ENCODE results near the gene SPATA16. TPM values are rescaled to one million over a fixed set of nuclear protein-coding genes. Genes with fewer than 3 reads are reported as not detected.

Gene SPATA16
- total and polyA plus RNA-seq, 2 of the 13 experiments (the other 11 are each of a cell fraction or from before 2014, with no cell fraction given): not detected

DNA sequence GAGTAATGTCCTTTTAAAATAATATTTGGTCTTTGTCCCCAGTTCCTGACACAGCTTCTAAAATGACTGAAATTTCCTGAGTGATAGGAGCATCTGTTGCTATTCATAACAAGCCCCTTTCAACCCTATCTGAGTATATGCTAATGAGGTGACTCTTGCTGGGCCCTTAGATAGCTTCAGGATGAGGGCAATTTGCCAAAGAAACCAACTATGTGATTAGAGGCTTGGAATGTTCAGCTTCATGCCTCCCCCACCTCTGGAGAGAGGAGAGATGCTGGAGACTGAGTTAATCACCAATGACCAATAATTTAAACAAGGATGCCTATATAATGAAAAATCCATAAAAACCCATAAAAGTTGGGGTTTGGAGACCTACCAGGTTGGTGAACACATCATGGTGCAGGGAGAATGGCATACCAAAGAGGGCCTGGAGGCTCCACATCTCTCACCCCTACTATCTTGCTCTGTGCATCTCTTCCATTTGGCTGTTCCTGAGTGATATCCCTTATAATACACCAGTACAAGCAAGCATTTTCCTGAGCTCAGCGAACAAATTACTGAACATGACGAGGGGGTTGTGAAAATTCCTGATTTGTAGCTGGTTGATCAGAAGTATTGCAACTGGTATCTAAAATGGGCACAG is 201.3 kb downstream of the SPATA16 start:
- ATAC-seq (no peak), FAIRE-seq (no peak), DNase-seq (ENCODE audit: low spot score) (no peak)
- POLR2A ChIA-PET: no interaction called here
- TF ChIP-seq, protein P1, sequence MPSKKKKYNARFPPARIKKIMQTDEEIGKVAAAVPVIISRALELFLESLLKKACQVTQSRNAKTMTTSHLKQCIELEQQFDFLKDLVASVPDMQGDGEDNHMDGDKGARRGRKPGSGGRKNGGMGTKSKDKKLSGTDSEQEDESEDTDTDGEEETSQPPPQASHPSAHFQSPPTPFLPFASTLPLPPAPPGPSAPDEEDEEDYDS (CRISPR knock-in tag; IDR thresholded peaks at IDR 0.05): no peak
- TF ChIP-seq, protein P2, sequence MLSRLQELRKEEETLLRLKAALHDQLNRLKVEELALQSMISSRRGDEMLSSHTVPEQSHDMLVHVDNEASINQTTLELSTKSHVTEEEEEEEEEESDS (CRISPR knock-in tag; IDR thresholded peaks at IDR 0.05; ENCODE audit: borderline replicate concordance): no peak
- TF ChIP-seq ZSCAN25 (CRISPR knock-in tag; IDR thresholded peaks at IDR 0.05) (no peak), ZBTB3 (CRISPR knock-in tag; IDR thresholded peaks at IDR 0.05; ENCODE audit: borderline replicate concordance, low read depth) (no peak), SMARCE1 (IDR thresholded peaks at IDR 0.05; ENCODE audit: borderline replicate concordance) (no peak)
- no peaks in the 10 kb centered on the region for H3K27me3 ChIP-seq (ENCODE audit: control insufficient read depth in 1 of 2, insufficient read depth in 2 of 2, low read length in 2 of 2)
- in situ Hi-C loops (cut with HindIII; ENCODE audit: extremely low pct_ligation_motif_present, low pct_unique_long_range_greater_than_20kb): no loop called here
- intact Hi-C loops (cut with micrococcal nuclease; ENCODE audit: unreplicated experiment): no loop called here
- no peaks in the 10 kb centered on the region for H4K20me1 ChIP-seq (ENCODE audit: insufficient read depth, low read length)
- CTCF ChIA-PET (ENCODE audit: low intra/inter-chr PET ratio, low total read pairs): no interaction called here
- BruUV-seq (replicated peaks): no TSS peak
- no peak overlapping the region for H3K27ac ChIP-seq (ENCODE audit: extremely low read length, insufficient read depth, low read length)
- H2AFZ ChIP-seq (ENCODE audit: low read length): no peak overlapping the region
- H3K9ac ChIP-seq (ENCODE audit: insufficient read depth, low read depth, low read length): no peak overlapping the region
- H3K4me2 ChIP-seq (ENCODE audit: low read depth, low read length): no peak overlapping the region
- H3K9me3 ChIP-seq (ENCODE audit: low read length): no peaks in the 10 kb centered on the region
- H3K36me3 ChIP-seq (replicated peaks in 1 of 2; ENCODE audit: control insufficient read depth in 1 of 2, insufficient read depth in 2 of 2, low read length in 2 of 2): no peaks in the 10 kb centered on the region
- H3K4me1 ChIP-seq (ENCODE audit: insufficient read depth, low read length): no peaks in the 10 kb centered on the region
- 0% methylated on average over 2 of the region's 2 CpGs for WGBS (ENCODE audit: low lambda C conversion rate)
- H3K79me2 ChIP-seq (ENCODE audit: insufficient read depth, low read length): no peaks in the 10 kb centered on the region
- no peak overlapping the region for H3K4me3 ChIP-seq (replicated peaks in 1 of 3; ENCODE audit: insufficient read depth in 1 of 3, low read depth in 2 of 3, low read length in 3 of 3)

DNA sequence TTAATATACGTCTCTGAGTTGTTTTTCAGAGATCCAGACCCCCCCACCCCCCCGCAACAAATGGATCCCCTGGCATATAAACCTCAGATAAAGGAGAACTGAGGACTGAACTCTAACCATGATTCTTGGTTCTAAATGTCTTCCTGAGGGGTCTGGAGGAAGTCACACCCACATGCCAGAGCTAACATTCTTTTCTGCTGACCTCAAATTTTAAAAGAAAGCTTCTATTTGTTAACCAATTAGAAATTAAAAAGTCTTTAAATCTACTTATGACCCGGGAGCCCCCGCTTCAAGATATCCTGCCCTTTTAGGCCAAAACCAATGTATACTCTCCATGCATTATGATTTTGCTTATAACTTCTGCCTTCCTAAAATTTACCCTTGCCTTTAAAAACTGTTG is 202.2 kb downstream of the SPATA16 start:
- Histone ChIP-seq H3K9me3 (ENCODE audit: low read length) (no peaks in the 10 kb centered on the region), H3K4me1 (ENCODE audit: insufficient read depth, low read length) (no peaks in the 10 kb centered on the region), H4K20me1 (ENCODE audit: insufficient read depth, low read length) (no peaks in the 10 kb centered on the region), H3K4me3 (replicated peaks in 1 of 3; ENCODE audit: insufficient read depth in 1 of 3, low read depth in 2 of 3, low read length in 3 of 3) (no peak overlapping the region), H3K27ac (ENCODE audit: extremely low read length, insufficient read depth, low read length) (no peak overlapping the region), H3K36me3 (replicated peaks in 1 of 2; ENCODE audit: control insufficient read depth in 1 of 2, insufficient read depth in 2 of 2, low read length in 2 of 2) (no peaks in the 10 kb centered on the region), H3K79me2 (ENCODE audit: insufficient read depth, low read length) (no peaks in the 10 kb centered on the region), H3K27me3 (ENCODE audit: control insufficient read depth in 1 of 2, insufficient read depth in 2 of 2, low read length in 2 of 2) (no peaks in the 10 kb centered on the region), H3K4me2 (ENCODE audit: low read depth, low read length) (no peak overlapping the region), H3K9ac (ENCODE audit: insufficient read depth, low read depth, low read length) (no peak overlapping the region), H2AFZ (ENCODE audit: low read length) (no peak overlapping the region)
- BruUV-seq (replicated peaks): no TSS peak
- intact Hi-C loops (cut with micrococcal nuclease; ENCODE audit: unreplicated experiment): no loop called here
- POLR2A ChIA-PET: no interaction called here
- FAIRE-seq (no peak), ATAC-seq (no peak), DNase-seq (ENCODE audit: low spot score) (no peak)
- CTCF ChIA-PET (ENCODE audit: low intra/inter-chr PET ratio, low total read pairs): no interaction called here
- in situ Hi-C loops (cut with HindIII; ENCODE audit: extremely low pct_ligation_motif_present, low pct_unique_long_range_greater_than_20kb): no loop called here
- 3% methylated on average over 4 of the region's 4 CpGs for WGBS (ENCODE audit: low lambda C conversion rate)
- TF ChIP-seq ZSCAN20 (CRISPR knock-in tag; IDR thresholded peaks at IDR 0.05; ENCODE audit: borderline replicate concordance) (no peak), FOSL1 (CRISPR knock-in tag; IDR thresholded peaks at IDR 0.05; ENCODE audit: borderline replicate concordance) (no peak), ZNF274 (CRISPR knock-in tag; IDR thresholded peaks at IDR 0.05) (no peak), ZNF501 (CRISPR knock-in tag; IDR thresholded peaks at IDR 0.05) (no peak), ZNF780A (CRISPR knock-in tag; IDR thresholded peaks at IDR 0.05) (no peak), MTA3 (CRISPR knock-in tag; IDR thresholded peaks at IDR 0.05) (no peak), ZNF749 (CRISPR knock-in tag; IDR thresholded peaks at IDR 0.05; ENCODE audit: borderline replicate concordance) (no peak), ATF1 (CRISPR knock-in tag; IDR thresholded peaks at IDR 0.05) (no peak), ZBTB7B (CRISPR knock-in tag; IDR thresholded peaks at IDR 0.05) (no peak)
- TF ChIP-seq, protein P3, sequence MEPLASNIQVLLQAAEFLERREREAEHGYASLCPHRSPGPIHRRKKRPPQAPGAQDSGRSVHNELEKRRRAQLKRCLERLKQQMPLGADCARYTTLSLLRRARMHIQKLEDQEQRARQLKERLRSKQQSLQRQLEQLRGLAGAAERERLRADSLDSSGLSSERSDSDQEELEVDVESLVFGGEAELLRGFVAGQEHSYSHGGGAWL (CRISPR knock-in tag; IDR thresholded peaks at IDR 0.05): no peak
- TF ChIP-seq, protein P4, sequence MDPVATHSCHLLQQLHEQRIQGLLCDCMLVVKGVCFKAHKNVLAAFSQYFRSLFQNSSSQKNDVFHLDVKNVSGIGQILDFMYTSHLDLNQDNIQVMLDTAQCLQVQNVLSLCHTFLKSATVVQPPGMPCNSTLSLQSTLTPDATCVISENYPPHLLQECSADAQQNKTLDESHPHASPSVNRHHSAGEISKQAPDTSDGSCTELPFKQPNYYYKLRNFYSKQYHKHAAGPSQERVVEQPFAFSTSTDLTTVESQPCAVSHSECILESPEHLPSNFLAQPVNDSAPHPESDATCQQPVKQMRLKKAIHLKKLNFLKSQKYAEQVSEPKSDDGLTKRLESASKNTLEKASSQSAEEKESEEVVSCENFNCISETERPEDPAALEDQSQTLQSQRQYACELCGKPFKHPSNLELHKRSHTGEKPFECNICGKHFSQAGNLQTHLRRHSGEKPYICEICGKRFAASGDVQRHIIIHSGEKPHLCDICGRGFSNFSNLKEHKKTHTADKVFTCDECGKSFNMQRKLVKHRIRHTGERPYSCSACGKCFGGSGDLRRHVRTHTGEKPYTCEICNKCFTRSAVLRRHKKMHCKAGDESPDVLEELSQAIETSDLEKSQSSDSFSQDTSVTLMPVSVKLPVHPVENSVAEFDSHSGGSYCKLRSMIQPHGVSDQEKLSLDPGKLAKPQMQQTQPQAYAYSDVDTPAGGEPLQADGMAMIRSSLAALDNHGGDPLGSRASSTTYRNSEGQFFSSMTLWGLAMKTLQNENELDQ (CRISPR knock-in tag; IDR thresholded peaks at IDR 0.05; ENCODE audit: borderline replicate concordance): no peak
